Activated naive CD8-positive, alpha-beta T cell treated with anti-CD3 and anti-CD28 coated beads, Interleukin-2, amount 10 ng/mL, durations not matched to agents 7 days and 5 days (primary cell): ENCODE results near the gene TRIM60. TPM values are rescaled to one million over a fixed set of nuclear protein-coding genes. Genes with fewer than 3 reads are reported as not detected.
"Not testable (repeated sequence)": the region's sequence is repeated elsewhere in the genome, so short reads cannot be mapped to it uniquely, and the experiment has no call there.

Experiments used
- ATAC-seq: fragments of 150-1000 bp; cut with Tn5 transposase; one replicate; pipeline ENCODE4 v1.10.0; 2021; ENCODE audit warnings: low read depth, moderate library complexity
- POLR2A ChIA-PET: fragments of 350-600 bp; sonication (Branson Sonifier 250); formaldehyde crosslinking; loops from one replicate; lab custom pipeline; 2021; ENCODE audit warnings: antibody characterized with exemption; lab: Charles Lee
- DNase-seq: peaks from one replicate; pipeline ENCODE4 v3.0.0; 2021
- H3K27ac Mint-ChIP-seq: one replicate; pipeline ENCODE4 v1.8.0; 2022; ENCODE audit warnings: mild to moderate bottlenecking, mixed read lengths
- H3K27me3 Mint-ChIP-seq: one replicate; pipeline ENCODE4 v1.8.0; 2022; ENCODE audit warnings: mild to moderate bottlenecking, moderate library complexity, mixed read lengths
- H3K36me3 Mint-ChIP-seq: one replicate; pipeline ENCODE4 v1.8.0; 2021; ENCODE audit warnings: mild to moderate bottlenecking, mixed read lengths
- H3K4me1 Mint-ChIP-seq: one replicate; pipeline ENCODE4 v1.8.0; 2021; ENCODE audit warnings: mixed read lengths
- H3K4me3 Mint-ChIP-seq: one replicate; pipeline ENCODE4 v1.8.0; 2022; ENCODE audit warnings: mild to moderate bottlenecking, moderate library complexity, mixed read lengths
- H3K9me3 Mint-ChIP-seq: one replicate; pipeline ENCODE4 v1.8.0; 2021; ENCODE audit warnings: mixed read lengths
- total RNA-seq, 2 experiments: library from RNA; stranded (reverse); gene quantifications; one replicate each; pipeline ENCODE4 v1.2.3, GENCODE V29; 2021

The TRIM60 gene
- total RNA-seq, 2 experiments from 2014 or later: not detected

- H3K4me3 Mint-ChIP-seq, ATAC-seq, H3K9me3 Mint-ChIP-seq, DNase-seq, H3K27ac Mint-ChIP-seq, POLR2A ChIA-PET, H3K36me3 Mint-ChIP-seq, H3K27me3 Mint-ChIP-seq: not testable (repeated sequence)
- H3K4me1 Mint-ChIP-seq: peaks cover 11% of the 10 kb centered on the region
Measured at GRCh38 chr4:165073346-165073745, 41.5 kb downstream of the TRIM60 start.

GRCh38 chr4:165077034-165077578 is 45.3 kb downstream of the TRIM60 start:
- ATAC-seq: no peak
- no peak overlapping the region for H3K4me3 Mint-ChIP-seq
- H3K4me1 Mint-ChIP-seq: peaks cover 6% of the 10 kb centered on the region
- H3K36me3 Mint-ChIP-seq: peaks cover 8% of the 10 kb centered on the region
- no peaks in the 10 kb centered on the region for H3K27me3 Mint-ChIP-seq
- H3K9me3 Mint-ChIP-seq: no peaks in the 10 kb centered on the region
- POLR2A ChIA-PET: no interaction called here
- H3K27ac Mint-ChIP-seq: no peak overlapping the region
- no peak for DNase-seq

- Mint-ChIP-seq H3K27me3 (no peaks in the 10 kb centered on the region), H3K36me3 (peaks cover 8% of the 10 kb centered on the region)
- no peak for ATAC-seq
Measured at GRCh38 chr4:165079476-165079875, 47.7 kb downstream of the TRIM60 start.

GRCh38 chr4:165084787-165085186 is 53.0 kb downstream of the TRIM60 start:
- H3K9me3 Mint-ChIP-seq, H3K27ac Mint-ChIP-seq, ATAC-seq, DNase-seq, H3K4me1 Mint-ChIP-seq, H3K27me3 Mint-ChIP-seq, H3K36me3 Mint-ChIP-seq, H3K4me3 Mint-ChIP-seq, POLR2A ChIA-PET: not testable (repeated sequence)

More at GRCh38 chr4:165079476-165079875, 47.7 kb downstream of the TRIM60 start:
- DNase-seq: no peak
- POLR2A ChIA-PET: no interaction called here
- no peak overlapping the region for H3K4me3 Mint-ChIP-seq
- H3K27ac Mint-ChIP-seq: no peak overlapping the region
- peaks cover 6% of the 10 kb centered on the region for H3K4me1 Mint-ChIP-seq
- H3K9me3 Mint-ChIP-seq: no peaks in the 10 kb centered on the region

- Mint-ChIP-seq H3K9me3 (no peaks in the 10 kb centered on the region), H3K36me3 (peaks cover 6% of the 10 kb centered on the region), H3K27ac (no peak overlapping the region), H3K4me3 (no peak overlapping the region), H3K4me1 (no peaks in the 10 kb centered on the region), H3K27me3 (no peaks in the 10 kb centered on the region)
- POLR2A ChIA-PET: no interaction called here
- ATAC-seq (no peak), DNase-seq (no peak)
Measured at GRCh38 chr4:165085946-165086345, 54.1 kb downstream of the TRIM60 start.

GRCh38 chr4:165088366-165088765 is 56.6 kb downstream of the TRIM60 start:
- Mint-ChIP-seq H3K4me1 (no peaks in the 10 kb centered on the region), H3K27ac (peak overlapping the region; percentile 61), H3K27me3 (no peaks in the 10 kb centered on the region), H3K9me3 (no peaks in the 10 kb centered on the region), H3K36me3 (peaks cover 6% of the 10 kb centered on the region), H3K4me3 (no peak overlapping the region)
- POLR2A ChIA-PET: no interaction called here
- ATAC-seq (no peak), DNase-seq (no peak)

Other genes with a start within 250 kb of the TRIM60 start
- not detected for gene APELA, start 154.8 kb upstream of the TRIM60 start, total RNA-seq
- gene TRIM61, start 54.3 kb upstream of the TRIM60 start, total RNA-seq: 1 to 10 TPM; 2.9 to 3.1 TPM
- gene TRIM75, start 21.9 kb downstream of the TRIM60 start, total RNA-seq: not detected
- 1 to 10 TPM; 8.2 to 8.5 TPM for gene TMEM192, start 80.9 kb downstream of the TRIM60 start, total RNA-seq
- gene KLHL2, start 175.6 kb downstream of the TRIM60 start, total RNA-seq: 10 to 100 TPM; 35.8 to 37.7 TPM